ENCODE measurements around the gene NAT9.

NAT9 gene

GRCh38 chr17:74729368-74729767, 46.8 kb downstream of the NAT9 start:
- no peak for DNase-seq (ENCODE audit: low read depth in 2 of 2)

GRCh38 chr17:74728702-74729075, 47.5 kb downstream of the NAT9 start:
- no peak for DNase-seq (ENCODE audit: low read depth in 2 of 2)

- DNase-seq (ENCODE audit: low read depth in 2 of 2), result no peak
Measured at GRCh38 chr17:74728033-74728701, 48.0 kb downstream of the NAT9 start.

- DNase-seq (ENCODE audit: low read depth in 2 of 2), result no peak
Measured at GRCh38 chr17:74725111-74725510, 51.0 kb downstream of the NAT9 start.

- DNase-seq (ENCODE audit: low read depth in 2 of 2), result no peak
Measured at GRCh38 chr17:74723891-74724290, 52.3 kb downstream of the NAT9 start.

GRCh38 chr17:74722782-74723181, 53.4 kb downstream of the NAT9 start:
- DNase-seq (ENCODE audit: low read depth in 2 of 2), result no peak

All from stimulated activated CD4-positive, alpha-beta T cell treated with anti-CD3 and anti-CD28 coated beads, Interleukin-4, amount 100 ng/mL, for 48 hours (primary cell).